C4-2B (cell line): ENCODE measurements around the gene MKRN1.

Experiments used
- ZFX ChIP-seq: fragments of 450-650 bp; IDR thresholded peaks from 2 replicates; pipeline ENCODE4 v1.6.1; 2017
- TF ChIP-seq, protein P1 (sequence below): fragments of 450-650 bp; conservative IDR thresholded peaks from 2 replicates; pipeline ENCODE4 v1.5.1; 2017; ENCODE audit warnings: mild to moderate bottlenecking

- TF ChIP-seq, protein P1, sequence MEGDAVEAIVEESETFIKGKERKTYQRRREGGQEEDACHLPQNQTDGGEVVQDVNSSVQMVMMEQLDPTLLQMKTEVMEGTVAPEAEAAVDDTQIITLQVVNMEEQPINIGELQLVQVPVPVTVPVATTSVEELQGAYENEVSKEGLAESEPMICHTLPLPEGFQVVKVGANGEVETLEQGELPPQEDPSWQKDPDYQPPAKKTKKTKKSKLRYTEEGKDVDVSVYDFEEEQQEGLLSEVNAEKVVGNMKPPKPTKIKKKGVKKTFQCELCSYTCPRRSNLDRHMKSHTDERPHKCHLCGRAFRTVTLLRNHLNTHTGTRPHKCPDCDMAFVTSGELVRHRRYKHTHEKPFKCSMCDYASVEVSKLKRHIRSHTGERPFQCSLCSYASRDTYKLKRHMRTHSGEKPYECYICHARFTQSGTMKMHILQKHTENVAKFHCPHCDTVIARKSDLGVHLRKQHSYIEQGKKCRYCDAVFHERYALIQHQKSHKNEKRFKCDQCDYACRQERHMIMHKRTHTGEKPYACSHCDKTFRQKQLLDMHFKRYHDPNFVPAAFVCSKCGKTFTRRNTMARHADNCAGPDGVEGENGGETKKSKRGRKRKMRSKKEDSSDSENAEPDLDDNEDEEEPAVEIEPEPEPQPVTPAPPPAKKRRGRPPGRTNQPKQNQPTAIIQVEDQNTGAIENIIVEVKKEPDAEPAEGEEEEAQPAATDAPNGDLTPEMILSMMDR, result no peak
- no peak for TF ChIP-seq ZFX
These were observed 63.9 kb downstream of the MKRN1 start for GRCh38 chr7:140415361-140415760.
